SK-N-SH (cell line): ENCODE results near the gene MYBPC3. TPM values are rescaled to one million over a fixed set of nuclear protein-coding genes. Genes with fewer than 3 reads are reported as not detected.

Experiments
- CTCF ChIA-PET: fragments of 300-600, 350-600 bp; formaldehyde crosslinking; extraction: SDS; loops from one replicate; lab custom pipeline; 2021; lab: Yijun Ruan, JAX
- POLR2A ChIA-PET: fragments of 350-600 bp; sonication (Branson Sonifier 250); formaldehyde crosslinking; extraction: SDS; loops from one replicate; lab custom pipeline; 2020; ENCODE audit warnings: antibody characterized with exemption, inconsistent platforms; lab: Yijun Ruan, JAX
- DNase-seq: peaks from one replicate; pipeline ENCODE4 v3.0.0; 2012
- H2AFZ ChIP-seq: fragments of 200-600 bp; sonication (generic); 2 replicates; pipeline ENCODE4 v1.8.1; 2016; ENCODE audit warnings: antibody characterized with exemption, mild to moderate bottlenecking, low read depth
- H3F3A ChIP-seq: fragments of 200-600 bp; sonication (generic); replicated peaks from 2 replicates; pipeline ENCODE3; 2016; ENCODE audit warnings: antibody characterized with exemption, mild to moderate bottlenecking; ENCODE audit not compliant: insufficient read depth
- H3K27ac ChIP-seq, 2 experiments: fragments of 200-500 bp in 1 of 2; fragments of 200-600 bp in 1 of 2; sonication (Bioruptor generic) in 1 of 2; sonication (generic), shearing (Covaris generic) in 1 of 2; 2 replicates each; pipeline versions ENCODE4 v1.5.1 to v1.6.1; 2014 to 2016; ENCODE audit warnings: low read depth in 2 of 2, inconsistent platforms in 1 of 2, low read length in 1 of 2, mild to moderate bottlenecking in 1 of 2, mixed read lengths in 1 of 2
- H3K27me3 ChIP-seq: fragments of 200-600 bp; sonication (generic), shearing (Covaris generic); 2 replicates; pipeline ENCODE4 v1.6.1; 2016; ENCODE audit warnings: mixed run types; ENCODE audit not compliant: insufficient read depth
- H3K36me3 ChIP-seq, 2 experiments: fragments of 200-500 bp in 1 of 2; fragments of 200-600 bp in 1 of 2; sonication (Bioruptor generic) in 1 of 2; sonication (generic) in 1 of 2; replicated peaks in 1 of 2; 2 replicates each; pipeline versions ENCODE3 to v1.5.1; 2014 to 2016; ENCODE audit warnings: low read length in 1 of 2, mild to moderate bottlenecking in 1 of 2; ENCODE audit not compliant: insufficient read depth in 2 of 2, control insufficient read depth in 1 of 2
- H3K4me1 ChIP-seq, 2 experiments: fragments of 200-500 bp in 1 of 2; fragments of 200-600 bp in 1 of 2; sonication (Bioruptor generic) in 1 of 2; sonication (generic), shearing (Covaris generic) in 1 of 2; 2 replicates each; pipeline versions ENCODE4 v1.5.1 to v1.6.1; 2014 to 2016; ENCODE audit warnings: low read depth in 1 of 2, low read length in 1 of 2, mixed run types in 1 of 2; ENCODE audit not compliant: insufficient read depth in 2 of 2, control insufficient read depth in 1 of 2
- H3K4me2 ChIP-seq: fragments of 200-600 bp; sonication (generic), shearing (Covaris generic); 2 replicates; pipeline ENCODE4 v1.6.1; 2017; ENCODE audit warnings: mixed run types
- H3K4me3 ChIP-seq, 2 experiments: fragments of 200-500 bp in 1 of 2; fragments of 200-600 bp in 1 of 2; sonication (Bioruptor generic) in 1 of 2; sonication (generic), shearing (Covaris generic) in 1 of 2; 2 replicates each; pipeline versions ENCODE4 v1.5.1 to v1.8.1; 2014 to 2016; ENCODE audit warnings: low read depth in 2 of 2, inconsistent platforms in 1 of 2, low read length in 1 of 2, mild to moderate bottlenecking in 1 of 2, mixed read lengths in 1 of 2, moderate library complexity in 1 of 2
- H3K79me2 ChIP-seq: fragments of 200-600 bp; sonication (generic); 2 replicates; pipeline ENCODE4 v1.8.1; 2017; ENCODE audit warnings: mild to moderate bottlenecking; ENCODE audit not compliant: insufficient read depth
- H3K9ac ChIP-seq: fragments of 200-600 bp; sonication (generic); 2 replicates; pipeline ENCODE4 v1.6.1; 2017; ENCODE audit warnings: mixed run types
- H3K9me2 ChIP-seq: fragments of 200-600 bp; sonication (generic); 2 replicates; pipeline ENCODE4 v1.6.1; 2017; ENCODE audit warnings: mixed run types
- H3K9me3 ChIP-seq: fragments of 200-600 bp; sonication (generic); 2 replicates; pipeline ENCODE4 v1.6.1; 2017; ENCODE audit warnings: mixed run types, mild to moderate bottlenecking, moderate library complexity
- H4K20me1 ChIP-seq: fragments of 200-600 bp; sonication (generic); 2 replicates; pipeline ENCODE4 v1.6.1; 2017; ENCODE audit warnings: mild to moderate bottlenecking, mixed run types; ENCODE audit not compliant: insufficient read depth
- CHD2 ChIP-seq: fragments of 150-350 bp; IDR thresholded peaks from 2 replicates; pipeline ENCODE4 v1.6.1; 2018; ENCODE audit warnings: low read length; ENCODE audit not compliant: partially characterized antibody
- FOSL2 ChIP-seq: IDR thresholded peaks from 2 replicates; pipeline ENCODE4 v1.4.0; 2012; ENCODE audit warnings: low read depth, mild to moderate bottlenecking, moderate library complexity, borderline replicate concordance
- FOXJ3 ChIP-seq: sonication (generic); formaldehyde crosslinking; IDR thresholded peaks from 2 replicates; pipeline ENCODE4 v1.5.1; 2020; ENCODE audit warnings: mild to moderate bottlenecking, missing genetic modification reagents
- GABPA ChIP-seq: IDR thresholded peaks from 2 replicates; pipeline ENCODE4 v1.4.0; 2012; ENCODE audit warnings: low read depth, mild to moderate bottlenecking
- IRF3 ChIP-seq: fragments of 150-350 bp; IDR thresholded peaks from 2 replicates; pipeline ENCODE4 v1.6.1; 2016; ENCODE audit warnings: mild to moderate bottlenecking, low read depth, low read length
- JUND ChIP-seq: IDR thresholded peaks from 2 replicates; pipeline ENCODE4 v1.4.0; 2012
- MXI1 ChIP-seq: IDR thresholded peaks from 2 replicates; pipeline ENCODE4 v1.6.1; 2012; ENCODE audit warnings: mild to moderate bottlenecking, low read depth, low read length, improper control_type of control experiment
- NRF1 ChIP-seq: IDR thresholded peaks from 2 replicates; pipeline ENCODE4 v1.6.1; 2012; ENCODE audit warnings: low read depth, mild to moderate bottlenecking, low read length
- POLR2AphosphoS5 ChIP-seq: IDR thresholded peaks from 2 replicates; pipeline ENCODE4 v1.6.1; 2012; ENCODE audit warnings: low read depth, low read length
- REST ChIP-seq: IDR thresholded peaks from 2 replicates; pipeline ENCODE4 v1.6.1; 2012; ENCODE audit warnings: mild to moderate bottlenecking, low read depth, low read length, moderate library complexity
- RFX5 ChIP-seq: IDR thresholded peaks from 2 replicates; pipeline ENCODE4 v1.6.1; 2012; ENCODE audit warnings: mild to moderate bottlenecking, improper control_type of control experiment, low read length
- SMC3 ChIP-seq: IDR thresholded peaks from 2 replicates; pipeline ENCODE4 v1.6.1; 2012; ENCODE audit warnings: low read depth, low read length, improper control_type of control experiment
- TEAD4 ChIP-seq: IDR thresholded peaks from 2 replicates; pipeline ENCODE4 v1.4.0; 2012; ENCODE audit warnings: mild to moderate bottlenecking, borderline replicate concordance; ENCODE audit not compliant: insufficient read depth
- USF1 ChIP-seq: IDR thresholded peaks from 2 replicates; pipeline ENCODE4 v1.4.0; 2012; ENCODE audit warnings: low read depth, borderline replicate concordance
- USF2 ChIP-seq: fragments of 150-350 bp; IDR thresholded peaks from 2 replicates; pipeline ENCODE4 v1.6.1; 2017; ENCODE audit warnings: antibody characterized with exemption, low read length, low read depth, borderline replicate concordance
- YY1 ChIP-seq: IDR thresholded peaks from 2 replicates; pipeline ENCODE4 v1.4.0; 2012; ENCODE audit warnings: low read depth, mild to moderate bottlenecking
- ZBTB33 ChIP-seq: IDR thresholded peaks from 2 replicates; pipeline ENCODE4 v1.4.0; 2012; ENCODE audit warnings: low read depth, borderline replicate concordance
- WGBS: methylation state at CpG from one replicate; pipeline ENCODE4 v1.1.6; 2017; ENCODE audit warnings: low lambda C conversion rate; 5-methylcytosine and 5-hydroxymethylcytosine counted together
- polyA plus RNA-seq, 3 experiments: library from polyadenylated mRNA; depleted of rRNA; stranded (reverse); fragments of >200 nt; gene quantifications; 2 replicates each; pipeline ENCODE4 v1.2.3, GENCODE V29; 2012

MYBPC3 gene
- polyA plus RNA-seq, 1 of the 3 experiments (the other 2 are of a cell fraction), result not detected

- CTCF ChIA-PET, result interaction anchor here (0.8 to 1.2 kb wide), 2 partner anchors 15 to 108 kb away, joined by 3 to 4 read pairs; no protein-coding TSS in a partner anchor
These were observed 66.3 kb downstream of the MYBPC3 start for GRCh38 chr11:47285969-47286770.

More at GRCh38 chr11:47285969-47286770, 66.3 kb downstream of the MYBPC3 start:
- POLR2A ChIA-PET, result no interaction called here
- Histone ChIP-seq H3K79me2 (no peaks in the 10 kb centered on the region), H3K9me3 (no peaks in the 10 kb centered on the region), H2AFZ (no peak overlapping the region), H3K36me3 (peaks cover 33 to 73% of the 10 kb centered on the region in 2 experiments), H3K4me3 (no peak overlapping the region), H3K4me2 (no peak overlapping the region), H3F3A (no peaks in the 10 kb centered on the region), H3K9me2 (no peaks in the 10 kb centered on the region), H3K4me1 (no peaks in the 10 kb centered on the region), H3K27me3 (no peaks in the 10 kb centered on the region), H3K27ac (no peak overlapping the region), H4K20me1 (no peaks in the 10 kb centered on the region), H3K9ac (no peak overlapping the region)
- WGBS, result 94% methylated on average over 12 of the region's 13 CpGs
- DNase-seq, result no peak
- TF ChIP-seq CHD2 (no peak), REST (no peak), USF1 (no peak), TEAD4 (no peak), MXI1 (no peak), RFX5 (no peak), JUND (no peak), ZBTB33 (no peak), NRF1 (no peak), POLR2AphosphoS5 (no peak), IRF3 (no peak), YY1 (no peak), GABPA (no peak), USF2 (no peak), SMC3 (no peak), FOXJ3 (no peak), FOSL2 (no peak)
